Measurements from ENCODE around the gene FGF22. TPM values are rescaled to one million over a fixed set of nuclear protein-coding genes. Genes with fewer than 3 reads are reported as not detected.

The FGF22 gene
- total and polyA plus RNA-seq, 2 of the 8 experiments (the other 6 are each of a cell fraction or from before 2014, with no cell fraction given), result 0.44 to 1.7 TPM

DNA sequence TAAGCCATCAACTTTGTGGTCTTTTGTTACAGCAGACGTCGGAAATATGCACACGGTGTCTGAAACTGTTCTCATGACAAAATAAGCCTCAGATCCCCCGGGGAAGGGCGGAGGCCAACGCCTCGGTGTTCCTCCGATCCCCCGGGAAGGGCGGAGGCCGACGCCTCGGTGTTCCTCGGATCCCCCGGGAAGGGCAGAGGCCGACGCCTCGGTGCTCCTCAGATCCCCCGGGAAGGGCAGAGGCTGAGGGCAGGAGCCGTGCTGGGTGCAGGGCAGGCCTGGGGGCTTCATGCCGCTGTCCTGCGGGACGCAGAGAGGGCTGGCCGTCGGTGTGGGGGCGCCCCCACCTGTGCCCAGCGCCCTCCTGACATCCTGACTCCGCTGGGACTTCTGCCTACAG is 4.7 kb downstream of the FGF22 start:
- Histone ChIP-seq H4K20me1 (replicated peaks in 1 of 2; ENCODE audit: control insufficient read depth in 1 of 2, insufficient read depth in 2 of 2, low read length in 2 of 2) (peaks cover 5 to 11% of the 10 kb centered on the region in 2 experiments), H3K4me2 (ENCODE audit: insufficient read depth in 1 of 2, low read depth in 2 of 2, low read length in 2 of 2) (no peak overlapping the region), H3K4ac (replicated peaks; ENCODE audit: insufficient read length, low read depth, low read length) (no peak overlapping the region), H3K27me3 (replicated peaks in 1 of 4; ENCODE audit: control insufficient read depth in 3 of 4, extremely low read depth in 1 of 4, insufficient read depth in 3 of 4, low read length in 3 of 4) (peaks cover 0 to under 1% (median 0%) of the 10 kb centered on the region in 4 experiments; a peak in 3 of 7 replicates), H2BK15ac (ENCODE audit: low read length) (no peak overlapping the region), H3K79me2 (ENCODE audit: control insufficient read depth in 1 of 2, insufficient read depth in 2 of 2, low read length in 2 of 2) (no peaks in the 10 kb centered on the region), H3K27ac (ENCODE audit: low read depth, low read length) (no peak overlapping the region), H3K23ac (ENCODE audit: insufficient read length) (no peak overlapping the region), H4K8ac (ENCODE audit: extremely low read depth, insufficient read depth, low read length) (no peak overlapping the region), H2AFZ (ENCODE audit: low read length) (no peak overlapping the region), H2BK5ac (ENCODE audit: low read depth, low read length) (no peak overlapping the region), H3K9me3 (ENCODE audit: insufficient read depth in 2 of 2, low read depth in 1 of 2, low read length in 1 of 2) (no peaks in the 10 kb centered on the region), H3K36me3 (ENCODE audit: control insufficient read depth in 2 of 4, insufficient read depth in 4 of 4, low read length in 3 of 4) (peaks cover 0 to 42% (median 16%) of the 10 kb centered on the region in 4 experiments; a peak in 6 of 8 replicates), H2AK5ac (ENCODE audit: low read depth, low read length) (no peak overlapping the region), H2BK20ac (ENCODE audit: low read length) (no peak overlapping the region), H4K5ac (ENCODE audit: insufficient read length, low read depth, low read length) (no peak overlapping the region), H3K79me1 (ENCODE audit: low read depth, low read length) (no peaks in the 10 kb centered on the region; the same call in 1 of the 2 replicates), H3K23me2 (ENCODE audit: low read depth, low read length) (peaks cover 2% of the 10 kb centered on the region; the same call in 1 of the 2 replicates), H4K91ac (replicated peaks; ENCODE audit: insufficient read length, low read length) (no peak overlapping the region), H3K56ac (replicated peaks; ENCODE audit: insufficient read length, low read depth, low read length) (no peak overlapping the region), H3K4me3 (ENCODE audit: extremely low read depth in 1 of 4, insufficient read depth in 2 of 4, low read depth in 3 of 4, low read length in 4 of 4) (no peak overlapping the region), H2BK12ac (ENCODE audit: low read depth, low read length) (no peak overlapping the region), H2BK120ac (replicated peaks; ENCODE audit: low read depth, low read length) (no peak overlapping the region), H3K18ac (ENCODE audit: extremely low read depth, low read length) (no peak overlapping the region), H3K4me1 (replicated peaks in 1 of 4; ENCODE audit: control insufficient read depth in 3 of 4, insufficient read depth in 4 of 4, low read length in 3 of 4) (no peaks in the 10 kb centered on the region; a peak in 1 of 7 replicates), H3K14ac (ENCODE audit: insufficient read length) (no peak overlapping the region), H3K9ac (replicated peaks in 1 of 4; ENCODE audit: extremely low read depth in 1 of 4, low read depth in 3 of 4, low read length in 3 of 4) (no peak overlapping the region)
- FAIRE-seq (no peak), DNase-seq (ENCODE audit: low read depth in 1 of 2, low spot score in 2 of 2) (no peak)
- ChIA-PET POLR2A (ENCODE audit: partially characterized antibody) (no interaction called here), CTCF (ENCODE audit: partially characterized antibody) (interaction anchor here (0.6 kb wide), 1 partner anchor 18 kb away, joined by 4 read pairs; no protein-coding TSS in a partner anchor)
- WGBS, 2 experiments (ENCODE audit: extremely low coverage in 1 of 2, insufficient coverage in 1 of 2, insufficient read length in 1 of 2, insufficient replicate concordance in 2 of 2, low coverage in 1 of 2, low lambda C conversion rate in 2 of 2, missing lambda C conversion rate in 1 of 2), result 91% methylated on average over 19 of the region's 28 CpGs; no CpG with 5 or more reads in 1 of the 2 experiments
- TF ChIP-seq SIX5 (IDR thresholded peaks at IDR 0.05; ENCODE audit: low read depth, low read length), result no peak
- no peak for TF ChIP-seq CBX8 (IDR thresholded peaks at IDR 0.05; ENCODE audit: borderline replicate concordance, low read depth, low read length)
- no peak for TF ChIP-seq KDM4A (IDR thresholded peaks at IDR 0.05; ENCODE audit: low read depth, low read length, severe bottlenecking)
